Fibroblast of lung (primary cell): Measurements from ENCODE around the gene AGBL1.

Source experiments
- EZH2 ChIP-seq: IDR thresholded peaks from 2 replicates; pipeline ENCODE4 v1.5.1; 2012; ENCODE audit warnings: low read length, control low read depth, mild to moderate bottlenecking; ENCODE audit errors: missing control alignments
- TF ChIP-seq, protein P1 (sequence below), 2 donors: IDR thresholded peaks in 1 of 2; conservative IDR thresholded peaks in 1 of 2; 1 replicate in 1 of 2; 2 replicates in 1 of 2; pipeline ENCODE4 v1.5.1; 2011 to 2012; ENCODE audit warnings: low read length in 2 of 2, control low read depth in 1 of 2, inconsistent platforms in 1 of 2, low read depth in 1 of 2, mild to moderate bottlenecking in 1 of 2

DNA sequence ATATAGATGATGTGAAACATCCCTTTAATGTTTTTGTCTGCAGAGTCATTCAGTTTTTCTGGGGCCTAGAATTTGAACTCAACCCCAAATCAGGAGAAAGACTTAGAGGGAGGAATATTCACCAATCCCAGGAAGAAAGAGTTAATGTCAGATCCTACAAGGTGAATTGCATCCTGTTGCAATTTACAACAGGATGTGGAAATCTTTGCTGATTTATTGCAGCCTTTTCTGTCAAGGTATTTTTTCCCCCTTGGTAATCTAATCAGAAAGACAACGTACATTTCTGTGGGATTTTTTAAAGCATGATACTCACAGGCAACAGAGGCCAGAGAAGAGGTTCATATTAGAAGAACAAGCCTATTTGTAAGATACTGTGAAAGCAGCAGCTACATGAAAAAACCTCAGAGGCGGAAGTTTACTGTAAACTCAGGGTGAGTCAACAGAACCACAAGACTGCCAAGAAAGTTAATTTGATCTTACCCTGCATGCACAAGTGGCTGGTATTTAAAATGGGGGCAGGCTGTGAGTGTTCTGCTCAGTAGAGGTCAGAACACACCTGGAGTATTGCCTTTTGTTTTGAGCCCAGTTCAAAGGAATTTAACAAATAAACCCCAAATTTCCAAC is 531.9 kb downstream of the AGBL1 start:
- TF ChIP-seq, protein P1, sequence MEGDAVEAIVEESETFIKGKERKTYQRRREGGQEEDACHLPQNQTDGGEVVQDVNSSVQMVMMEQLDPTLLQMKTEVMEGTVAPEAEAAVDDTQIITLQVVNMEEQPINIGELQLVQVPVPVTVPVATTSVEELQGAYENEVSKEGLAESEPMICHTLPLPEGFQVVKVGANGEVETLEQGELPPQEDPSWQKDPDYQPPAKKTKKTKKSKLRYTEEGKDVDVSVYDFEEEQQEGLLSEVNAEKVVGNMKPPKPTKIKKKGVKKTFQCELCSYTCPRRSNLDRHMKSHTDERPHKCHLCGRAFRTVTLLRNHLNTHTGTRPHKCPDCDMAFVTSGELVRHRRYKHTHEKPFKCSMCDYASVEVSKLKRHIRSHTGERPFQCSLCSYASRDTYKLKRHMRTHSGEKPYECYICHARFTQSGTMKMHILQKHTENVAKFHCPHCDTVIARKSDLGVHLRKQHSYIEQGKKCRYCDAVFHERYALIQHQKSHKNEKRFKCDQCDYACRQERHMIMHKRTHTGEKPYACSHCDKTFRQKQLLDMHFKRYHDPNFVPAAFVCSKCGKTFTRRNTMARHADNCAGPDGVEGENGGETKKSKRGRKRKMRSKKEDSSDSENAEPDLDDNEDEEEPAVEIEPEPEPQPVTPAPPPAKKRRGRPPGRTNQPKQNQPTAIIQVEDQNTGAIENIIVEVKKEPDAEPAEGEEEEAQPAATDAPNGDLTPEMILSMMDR (conservative IDR thresholded peaks at IDR 0.05 in 1 of 2, IDR thresholded peaks at IDR 0.05 in 1 of 2; ENCODE audit: low read depth in 1 of 2, low read length in 2 of 2), result no peak
- TF ChIP-seq EZH2, result no peak
